Liver (tissue), 9 donors: ENCODE results near the gene LRRTM4. TPM values are rescaled to one million over a fixed set of nuclear protein-coding genes. Genes with fewer than 3 reads are reported as not detected.

Experiments
- DNase-seq: peaks from one replicate; pipeline ENCODE4 v3.0.0-alpha.2; 2017; ENCODE audit warnings: low spot score
- H3K27ac ChIP-seq, 2 donors: one replicate each; pipeline ENCODE4 v1.7.0; 2013; ENCODE audit warnings: inconsistent platforms in 2 of 2, low read length in 2 of 2, control low read depth in 1 of 2, low read depth in 1 of 2, mild to moderate bottlenecking in 1 of 2
- H3K27me3 ChIP-seq, 4 donors: one replicate each; pipeline versions ENCODE4 v1.6.1 to v1.7.0; 2013; ENCODE audit warnings: low read length in 3 of 4, inconsistent platforms in 1 of 4, mild to moderate bottlenecking in 1 of 4, moderate library complexity in 1 of 4; ENCODE audit not compliant: control insufficient read depth in 4 of 4, insufficient read depth in 4 of 4
- H3K36me3 ChIP-seq, 4 donors: one replicate each; pipeline versions ENCODE4 v1.6.1 to v1.7.0; 2013; ENCODE audit warnings: low read length in 3 of 4, mild to moderate bottlenecking in 3 of 4, low read depth in 1 of 4, moderate library complexity in 1 of 4; ENCODE audit not compliant: control insufficient read depth in 4 of 4, insufficient read depth in 3 of 4
- H3K4me1 ChIP-seq, 4 donors: one replicate each; pipeline versions ENCODE4 v1.6.1 to v1.7.0; 2013; ENCODE audit warnings: low read length in 3 of 4, mild to moderate bottlenecking in 3 of 4, moderate library complexity in 1 of 4; ENCODE audit not compliant: control insufficient read depth in 4 of 4, insufficient read depth in 4 of 4
- H3K4me3 ChIP-seq, 3 donors: one replicate each; pipeline versions ENCODE4 v1.6.1 to v1.7.0; 2013; ENCODE audit warnings: low read length in 3 of 3, control low read depth in 1 of 3, low read depth in 1 of 3, mild to moderate bottlenecking in 1 of 3
- H3K9ac ChIP-seq, 2 donors: one replicate each; pipeline ENCODE4 v1.7.0; 2013; ENCODE audit warnings: low read length in 2 of 2, mild to moderate bottlenecking in 2 of 2, moderate library complexity in 2 of 2, control low read depth in 1 of 2, low read depth in 1 of 2
- H3K9me3 ChIP-seq, 4 donors: one replicate each; pipeline versions ENCODE4 v1.6.1 to v1.7.0; 2013; ENCODE audit warnings: low read length in 3 of 4; ENCODE audit not compliant: control insufficient read depth in 4 of 4
- GABPA ChIP-seq, 2 donors: IDR thresholded peaks in 1 of 2; conservative IDR thresholded peaks in 1 of 2; 2 replicates each; pipeline ENCODE4 v1.6.1; 2016; ENCODE audit warnings: antibody characterized with exemption in 2 of 2, mild to moderate bottlenecking in 1 of 2, moderate library complexity in 1 of 2
- JUND ChIP-seq, 2 donors: IDR thresholded peaks; 2 replicates each; pipeline ENCODE4 v1.6.1; 2016; ENCODE audit warnings: antibody characterized with exemption in 2 of 2
- RAD21 ChIP-seq, 2 donors: IDR thresholded peaks; 2 replicates each; pipeline ENCODE4 v1.6.1; 2016; ENCODE audit warnings: antibody characterized with exemption in 2 of 2, mild to moderate bottlenecking in 2 of 2
- RXRA ChIP-seq, 2 donors: IDR thresholded peaks; 2 replicates each; pipeline ENCODE4 v1.6.1; 2017 to 2018; ENCODE audit warnings: antibody characterized with exemption in 2 of 2, mild to moderate bottlenecking in 1 of 2
- SP1 ChIP-seq: IDR thresholded peaks from 2 replicates; pipeline ENCODE4 v1.6.1; 2018; ENCODE audit warnings: antibody characterized with exemption, mild to moderate bottlenecking
- TAF1 ChIP-seq: conservative IDR thresholded peaks from 2 replicates; pipeline ENCODE4 v1.6.1; 2016; ENCODE audit warnings: antibody characterized with exemption, mild to moderate bottlenecking
- YY1 ChIP-seq: IDR thresholded peaks from 2 replicates; pipeline ENCODE4 v1.6.1; 2016; ENCODE audit warnings: antibody characterized with exemption, mild to moderate bottlenecking
- WGBS: extraction: QIAGEN DNeasy Blood & Tissue Kit; methylation state at CpG from one replicate; pipeline ENCODE4 v1.1.7; 2013; 5-methylcytosine and 5-hydroxymethylcytosine counted together
- polyA plus RNA-seq, 2 donors: library from polyadenylated mRNA; stranded (reverse) in 1 of 2; unstranded in 1 of 2; fragments of 200-250 nt in 1 of 2; fragments of >200 nt in 1 of 2; fragmentation: Nextera tagmentation in 1 of 2; extraction: Ambion mirVana in 1 of 2; gene quantifications; one replicate each; pipeline versions ENCODE4 v1.2.1 to v1.2.3, GENCODE V29; 2013 to 2015
- total RNA-seq, 2 donors: library from RNA; depleted of rRNA; stranded (reverse); fragments of >200 nt; gene quantifications; one replicate each; pipeline ENCODE4 v1.2.3, GENCODE V29; 2014
- TF ChIP-seq, protein P1 (sequence below): IDR thresholded peaks from 2 replicates; pipeline ENCODE4 v1.6.1; 2016; ENCODE audit warnings: antibody characterized with exemption, mild to moderate bottlenecking
- TF ChIP-seq, protein P2 (sequence below): fragments of 150-350 bp; IDR thresholded peaks from 2 replicates; pipeline ENCODE4 v1.5.1; 2017; ENCODE audit warnings: improper control_type of control experiment, low read depth, low read length; ENCODE audit not compliant: missing input control
- donor health status: healthy.
- donor health status: healthy.
- donor health status: healthy.
- donor health status: healthy.
- donor health status: healthy.

Gene LRRTM4
- total and polyA plus RNA-seq, 4 donors = 0.06 to 0.09 (median 0.08) TPM; not detected in 1

DNA sequence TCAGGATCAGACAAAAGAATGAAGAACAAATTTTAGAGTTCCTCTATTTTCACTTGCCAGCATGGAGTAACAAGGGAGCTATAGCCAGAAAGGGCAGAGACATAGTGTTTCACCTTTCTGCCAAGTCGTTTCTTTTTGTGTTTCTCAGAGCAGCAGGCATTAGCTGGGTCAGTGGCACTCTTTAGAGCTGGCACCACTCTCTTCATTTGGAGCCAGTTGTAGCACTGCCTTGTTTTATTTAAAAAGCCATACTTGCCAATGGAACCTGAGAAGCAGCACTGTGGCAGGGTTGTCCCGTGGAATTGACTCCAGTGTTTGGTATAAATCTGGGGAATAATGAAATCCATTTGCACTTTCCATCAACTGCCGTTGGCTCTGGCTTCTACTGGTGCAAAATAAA, 64.0 kb downstream of the LRRTM4 start (continued):
- TF ChIP-seq, protein P1, sequence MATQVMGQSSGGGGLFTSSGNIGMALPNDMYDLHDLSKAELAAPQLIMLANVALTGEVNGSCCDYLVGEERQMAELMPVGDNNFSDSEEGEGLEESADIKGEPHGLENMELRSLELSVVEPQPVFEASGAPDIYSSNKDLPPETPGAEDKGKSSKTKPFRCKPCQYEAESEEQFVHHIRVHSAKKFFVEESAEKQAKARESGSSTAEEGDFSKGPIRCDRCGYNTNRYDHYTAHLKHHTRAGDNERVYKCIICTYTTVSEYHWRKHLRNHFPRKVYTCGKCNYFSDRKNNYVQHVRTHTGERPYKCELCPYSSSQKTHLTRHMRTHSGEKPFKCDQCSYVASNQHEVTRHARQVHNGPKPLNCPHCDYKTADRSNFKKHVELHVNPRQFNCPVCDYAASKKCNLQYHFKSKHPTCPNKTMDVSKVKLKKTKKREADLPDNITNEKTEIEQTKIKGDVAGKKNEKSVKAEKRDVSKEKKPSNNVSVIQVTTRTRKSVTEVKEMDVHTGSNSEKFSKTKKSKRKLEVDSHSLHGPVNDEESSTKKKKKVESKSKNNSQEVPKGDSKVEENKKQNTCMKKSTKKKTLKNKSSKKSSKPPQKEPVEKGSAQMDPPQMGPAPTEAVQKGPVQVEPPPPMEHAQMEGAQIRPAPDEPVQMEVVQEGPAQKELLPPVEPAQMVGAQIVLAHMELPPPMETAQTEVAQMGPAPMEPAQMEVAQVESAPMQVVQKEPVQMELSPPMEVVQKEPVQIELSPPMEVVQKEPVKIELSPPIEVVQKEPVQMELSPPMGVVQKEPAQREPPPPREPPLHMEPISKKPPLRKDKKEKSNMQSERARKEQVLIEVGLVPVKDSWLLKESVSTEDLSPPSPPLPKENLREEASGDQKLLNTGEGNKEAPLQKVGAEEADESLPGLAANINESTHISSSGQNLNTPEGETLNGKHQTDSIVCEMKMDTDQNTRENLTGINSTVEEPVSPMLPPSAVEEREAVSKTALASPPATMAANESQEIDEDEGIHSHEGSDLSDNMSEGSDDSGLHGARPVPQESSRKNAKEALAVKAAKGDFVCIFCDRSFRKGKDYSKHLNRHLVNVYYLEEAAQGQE = no peak
- TF ChIP-seq RAD21 (IDR thresholded peaks at IDR 0.05) (no peak), JUND (IDR thresholded peaks at IDR 0.05) (no peak), YY1 (no peak), SP1 (no peak)

DNA sequence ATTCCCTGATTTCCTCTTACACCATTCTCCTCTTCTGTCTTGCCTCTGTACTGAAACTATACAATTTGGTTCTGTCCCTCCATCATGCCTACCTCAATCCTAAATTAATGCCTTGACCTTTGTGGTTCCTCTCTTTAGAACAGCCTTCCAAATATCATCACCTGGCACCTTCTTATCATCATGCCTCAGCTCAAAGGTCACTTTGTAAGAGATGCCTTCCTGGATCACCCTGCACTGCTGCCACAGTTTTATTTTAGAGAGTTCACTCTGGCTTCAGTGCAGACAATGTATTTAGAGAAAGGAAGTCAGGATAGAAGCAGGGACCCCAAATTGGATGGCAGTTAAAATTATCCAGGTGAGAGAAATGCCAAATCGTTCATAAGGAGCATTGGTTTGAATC, 64.5 kb downstream of the LRRTM4 start:
- Histone ChIP-seq H3K9me3 (no peaks in the 10 kb centered on the region), H3K4me3 (no peak overlapping the region), H3K36me3 (no peaks in the 10 kb centered on the region), H3K27me3 (no peaks in the 10 kb centered on the region), H3K4me1 (no peaks in the 10 kb centered on the region), H3K27ac (no peak overlapping the region), H3K9ac (no peak overlapping the region)
- 64% methylated on average over 1 of the region's 1 CpG for WGBS
- DNase-seq = no peak
- TF ChIP-seq RXRA (IDR thresholded peaks at IDR 0.05) = no peak
- TF ChIP-seq JUND (IDR thresholded peaks at IDR 0.05) = no peak
- TF ChIP-seq RAD21 (IDR thresholded peaks at IDR 0.05) = no peak

DNA sequence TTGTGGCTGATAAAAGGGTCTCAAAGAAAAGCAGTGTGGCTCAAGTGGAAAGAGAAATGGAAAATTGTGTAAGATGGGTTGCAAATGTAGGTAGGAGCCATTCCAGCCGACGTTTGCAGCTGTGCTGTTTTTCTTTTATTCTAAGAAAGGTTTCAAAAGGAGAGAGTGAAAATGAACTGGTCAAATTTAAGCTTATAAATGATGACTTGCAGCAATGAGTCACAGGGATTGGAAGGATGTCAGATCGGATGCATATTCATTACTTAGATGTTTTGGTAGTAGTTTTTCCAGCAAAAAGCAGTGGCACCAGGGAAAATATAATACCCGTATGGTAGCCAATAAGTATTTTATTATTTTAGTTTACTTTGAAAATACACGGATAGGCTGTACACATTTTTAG, 79.1 kb downstream of the LRRTM4 start:
- H3K9ac ChIP-seq = no peak overlapping the region
- 79% methylated on average over 5 of the region's 5 CpGs for WGBS
- H3K27me3 ChIP-seq = no peaks in the 10 kb centered on the region

DNA sequence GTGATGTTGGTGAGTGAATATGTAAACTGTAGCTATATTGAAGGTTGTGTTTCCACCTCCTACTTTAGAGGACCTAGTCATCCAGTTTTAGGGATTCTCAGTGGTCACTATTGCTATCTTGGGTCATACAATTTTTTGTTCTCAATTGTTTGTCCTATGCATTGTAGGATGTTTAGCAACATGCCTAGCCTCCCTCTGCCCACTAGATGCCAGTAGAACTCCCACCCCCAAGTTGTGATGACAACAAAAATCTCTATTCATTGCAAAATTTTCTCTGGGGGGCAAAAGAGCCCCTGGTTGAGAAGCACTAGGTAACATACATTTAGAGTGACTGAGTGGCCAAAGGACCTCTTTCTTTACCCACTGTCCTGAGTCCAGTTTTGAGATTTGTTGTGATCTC, 87.3 kb downstream of the LRRTM4 start:
- DNase-seq = no peak
- no peaks in the 10 kb centered on the region for H3K9me3 ChIP-seq
- no peaks in the 10 kb centered on the region for H3K4me1 ChIP-seq
- no peaks in the 10 kb centered on the region for H3K36me3 ChIP-seq
- TF ChIP-seq GABPA (IDR thresholded peaks at IDR 0.05 in 1 of 2, conservative IDR thresholded peaks at IDR 0.05 in 1 of 2) (no peak), SP1 (no peak), RAD21 (IDR thresholded peaks at IDR 0.05) (peak; percentile 44 to 64)
- TF ChIP-seq, protein P2, sequence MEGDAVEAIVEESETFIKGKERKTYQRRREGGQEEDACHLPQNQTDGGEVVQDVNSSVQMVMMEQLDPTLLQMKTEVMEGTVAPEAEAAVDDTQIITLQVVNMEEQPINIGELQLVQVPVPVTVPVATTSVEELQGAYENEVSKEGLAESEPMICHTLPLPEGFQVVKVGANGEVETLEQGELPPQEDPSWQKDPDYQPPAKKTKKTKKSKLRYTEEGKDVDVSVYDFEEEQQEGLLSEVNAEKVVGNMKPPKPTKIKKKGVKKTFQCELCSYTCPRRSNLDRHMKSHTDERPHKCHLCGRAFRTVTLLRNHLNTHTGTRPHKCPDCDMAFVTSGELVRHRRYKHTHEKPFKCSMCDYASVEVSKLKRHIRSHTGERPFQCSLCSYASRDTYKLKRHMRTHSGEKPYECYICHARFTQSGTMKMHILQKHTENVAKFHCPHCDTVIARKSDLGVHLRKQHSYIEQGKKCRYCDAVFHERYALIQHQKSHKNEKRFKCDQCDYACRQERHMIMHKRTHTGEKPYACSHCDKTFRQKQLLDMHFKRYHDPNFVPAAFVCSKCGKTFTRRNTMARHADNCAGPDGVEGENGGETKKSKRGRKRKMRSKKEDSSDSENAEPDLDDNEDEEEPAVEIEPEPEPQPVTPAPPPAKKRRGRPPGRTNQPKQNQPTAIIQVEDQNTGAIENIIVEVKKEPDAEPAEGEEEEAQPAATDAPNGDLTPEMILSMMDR = peak; percentile 8
- H3K27me3 ChIP-seq = no peaks in the 10 kb centered on the region
- H3K4me3 ChIP-seq = no peak overlapping the region
- no peak overlapping the region for H3K9ac ChIP-seq
- H3K27ac ChIP-seq = no peak overlapping the region

More for the DNA sequence above, 79.1 kb downstream of the LRRTM4 start:
- Histone ChIP-seq H3K4me1 (no peaks in the 10 kb centered on the region), H3K27ac (no peak overlapping the region), H3K4me3 (no peak overlapping the region), H3K36me3 (no peaks in the 10 kb centered on the region), H3K9me3 (no peaks in the 10 kb centered on the region)
- no peak for DNase-seq
- no peak for TF ChIP-seq JUND (IDR thresholded peaks at IDR 0.05)
- no peak for TF ChIP-seq SP1
- TF ChIP-seq, protein P2 = no peak
- TF ChIP-seq TAF1 = no peak
- TF ChIP-seq GABPA (IDR thresholded peaks at IDR 0.05 in 1 of 2, conservative IDR thresholded peaks at IDR 0.05 in 1 of 2) = no peak
